Activated T-helper 17 cell treated with anti-CD3 and anti-CD28 coated beads, Interleukin-2, amount 50 U/mL, for 72 hours (primary cell): ENCODE results near the gene TPM1. TPM values are rescaled to one million over a fixed set of nuclear protein-coding genes. Genes with fewer than 3 reads are reported as not detected.

Source experiments
- ATAC-seq: fragments of 150-1000 bp; cut with Tn5 transposase; replicated peaks from 2 replicates; pipeline ENCODE4 v1.10.0; 2021; ENCODE audit warnings: mild to moderate bottlenecking, moderate library complexity
- H3K27ac Mint-ChIP-seq: one replicate; pipeline ENCODE4 v1.8.0; 2022; ENCODE audit warnings: mixed read lengths
- H3K27me3 Mint-ChIP-seq: one replicate; pipeline ENCODE4 v1.8.0; 2022; ENCODE audit warnings: mixed read lengths
- H3K36me3 Mint-ChIP-seq: one replicate; pipeline ENCODE4 v1.8.0; 2022; ENCODE audit warnings: low read depth, mild to moderate bottlenecking, mixed read lengths
- H3K4me1 Mint-ChIP-seq: one replicate; pipeline ENCODE4 v1.8.0; 2022; ENCODE audit warnings: mixed read lengths
- H3K4me3 Mint-ChIP-seq: one replicate; pipeline ENCODE4 v1.8.0; 2022; ENCODE audit warnings: mild to moderate bottlenecking, mixed read lengths
- H3K9me3 Mint-ChIP-seq: one replicate; pipeline ENCODE4 v1.8.0; 2022; ENCODE audit warnings: mixed read lengths
- total RNA-seq, 2 donors: library from RNA; stranded (reverse); gene quantifications; one replicate each; pipeline ENCODE4 v1.2.3, GENCODE V29; 2022

The TPM1 gene
- total RNA-seq, 2 donors from 2014 or later = 3.0 to 9.7 TPM

DNA sequence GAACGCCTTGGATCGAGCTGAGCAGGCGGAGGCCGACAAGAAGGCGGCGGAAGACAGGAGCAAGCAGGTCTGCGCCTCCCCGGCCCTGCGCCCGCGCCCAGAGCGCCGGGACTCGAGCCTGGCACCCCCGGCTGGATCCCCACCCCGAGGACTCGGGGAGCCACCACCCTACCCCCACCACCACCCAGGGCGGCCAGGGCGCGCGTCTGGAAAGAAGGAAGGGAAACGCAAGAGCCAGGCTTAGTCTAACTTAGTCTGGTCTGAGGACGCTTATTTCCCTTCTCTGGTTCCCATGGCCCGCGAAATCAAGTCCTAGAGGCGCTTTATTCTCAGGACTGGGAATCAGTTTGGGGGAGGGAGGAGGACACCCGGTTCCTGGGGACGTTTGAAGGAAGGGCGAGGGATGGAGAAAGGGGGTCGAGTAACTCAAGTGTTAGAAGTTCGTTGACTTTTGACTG, 359 bp downstream of the TPM1 start:
- Mint-ChIP-seq H3K4me1 (no peaks in the 10 kb centered on the region), H3K36me3 (no peaks in the 10 kb centered on the region), H3K27me3 (peaks cover 64% of the 10 kb centered on the region), H3K27ac (no peak overlapping the region), H3K4me3 (peak overlapping the region; percentile 56), H3K9me3 (no peaks in the 10 kb centered on the region)
- ATAC-seq = peak; percentile 9

DNA sequence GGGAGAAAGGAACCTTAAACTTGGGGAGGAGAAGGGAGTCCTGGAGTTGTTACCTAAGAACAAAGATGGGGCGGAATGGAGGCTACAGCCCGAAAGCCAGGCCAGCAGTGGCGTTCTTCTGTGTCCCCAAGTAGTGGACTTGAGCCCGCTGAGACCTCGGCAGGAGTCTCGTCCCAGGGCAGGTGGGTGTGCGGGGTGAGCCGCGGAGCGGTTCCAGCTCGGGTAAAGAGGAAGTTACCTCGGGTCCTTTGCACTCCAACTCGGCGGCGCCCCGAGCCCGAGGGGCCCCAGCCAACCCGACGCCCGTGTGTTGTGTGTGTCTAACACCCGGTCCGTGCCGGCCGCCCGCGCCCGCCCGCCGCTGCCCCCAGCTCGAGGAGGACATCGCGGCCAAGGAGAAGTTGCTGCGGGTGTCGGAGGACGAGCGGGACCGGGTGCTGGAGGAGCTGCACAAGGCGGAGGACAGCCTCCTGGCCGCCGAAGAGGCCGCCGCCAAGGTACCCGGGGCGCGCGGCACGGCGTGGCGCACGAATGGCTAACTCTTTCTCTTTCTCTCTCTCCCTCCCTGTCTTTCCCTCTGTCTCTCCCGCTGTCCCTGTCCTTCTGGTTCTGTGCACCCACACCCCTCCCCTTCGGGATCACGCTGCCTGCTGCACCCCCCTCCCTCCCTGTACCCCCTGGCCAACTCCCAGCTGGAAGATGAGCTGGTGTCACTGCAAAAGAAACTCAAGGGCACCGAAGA, 959 bp downstream of the TPM1 start:
- no peak for ATAC-seq
- H3K36me3 Mint-ChIP-seq = no peaks in the 10 kb centered on the region

DNA sequence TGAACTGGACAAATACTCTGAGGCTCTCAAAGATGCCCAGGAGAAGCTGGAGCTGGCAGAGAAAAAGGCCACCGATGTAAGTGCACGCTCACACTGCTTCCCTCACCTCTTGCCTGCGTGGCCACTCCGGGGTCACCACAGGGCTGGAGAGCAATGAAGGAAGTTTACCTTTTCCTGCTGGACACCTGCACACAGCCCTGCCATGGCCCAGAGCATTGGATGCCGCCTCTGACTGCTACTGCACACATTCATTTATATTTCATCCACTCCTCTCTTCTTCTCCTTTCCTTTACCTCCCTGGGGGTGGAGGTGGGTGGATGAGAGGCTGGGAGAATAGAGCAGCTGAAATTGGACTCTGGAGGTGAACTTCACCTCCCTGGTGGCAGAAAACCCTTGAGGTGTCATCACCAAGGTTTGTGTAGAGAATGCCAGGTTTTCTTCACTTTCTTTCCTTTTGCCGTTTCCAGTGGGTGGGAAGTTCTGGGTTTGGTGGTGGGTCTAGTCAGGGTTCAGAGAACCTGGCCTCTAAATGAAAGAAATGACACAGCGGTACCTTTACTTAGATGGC, 1.6 kb downstream of the TPM1 start:
- no peak for ATAC-seq
- peaks cover 64% of the 10 kb centered on the region for H3K27me3 Mint-ChIP-seq
- H3K27ac Mint-ChIP-seq = no peak overlapping the region
- no peaks in the 10 kb centered on the region for H3K36me3 Mint-ChIP-seq
- no peaks in the 10 kb centered on the region for H3K9me3 Mint-ChIP-seq
- peaks cover 3% of the 10 kb centered on the region for H3K4me1 Mint-ChIP-seq
- H3K4me3 Mint-ChIP-seq = peak overlapping the region; percentile 19

More for the DNA sequence above, 959 bp downstream of the TPM1 start:
- H3K27ac Mint-ChIP-seq = no peak overlapping the region
- peaks cover 64% of the 10 kb centered on the region for H3K27me3 Mint-ChIP-seq
- peak overlapping the region; percentile 56 for H3K4me3 Mint-ChIP-seq
- H3K9me3 Mint-ChIP-seq = no peaks in the 10 kb centered on the region
- no peaks in the 10 kb centered on the region for H3K4me1 Mint-ChIP-seq

DNA sequence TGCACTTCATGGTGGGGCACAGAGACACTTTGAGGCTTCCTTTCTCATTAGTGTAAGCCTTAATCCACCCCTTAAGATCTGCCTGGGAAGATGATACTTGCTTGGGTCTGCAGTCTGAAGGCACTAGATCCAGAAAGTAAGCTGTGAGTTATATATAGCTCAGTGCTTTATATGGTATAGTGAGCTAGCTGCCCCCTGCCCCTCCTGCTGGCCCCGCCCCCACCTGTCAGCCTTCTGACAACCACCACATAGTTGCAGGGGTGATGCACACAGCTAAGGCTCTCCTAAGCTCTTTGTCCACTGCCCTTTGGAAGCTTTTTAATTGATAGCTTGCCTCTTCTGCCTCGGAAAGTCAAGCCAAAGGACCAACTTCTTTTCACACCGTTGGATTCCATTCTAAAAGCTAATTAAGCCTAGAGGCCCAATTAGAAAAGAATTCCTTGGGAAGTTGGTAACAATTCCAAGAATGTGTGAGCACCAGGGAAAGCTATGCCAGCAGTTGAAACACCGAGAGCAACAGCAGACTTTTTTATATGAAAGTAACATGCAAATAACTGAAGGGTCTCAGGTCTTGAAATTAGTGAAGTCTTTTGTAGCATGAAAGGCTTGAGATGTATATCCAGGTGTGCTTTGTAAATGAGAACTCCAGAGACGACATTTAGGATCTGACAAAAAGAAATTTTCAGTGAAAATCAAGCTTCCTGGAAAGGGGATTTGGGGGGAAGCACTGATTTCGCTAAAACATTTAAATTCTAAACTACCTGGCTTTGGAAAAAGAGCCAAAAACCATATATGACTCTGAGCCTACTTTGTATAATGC, 2.3 kb downstream of the TPM1 start:
- Mint-ChIP-seq H3K4me3 (peak overlapping the region; percentile 19), H3K27me3 (peaks cover 61% of the 10 kb centered on the region), H3K36me3 (no peaks in the 10 kb centered on the region), H3K4me1 (peaks cover 10% of the 10 kb centered on the region), H3K27ac (no peak overlapping the region), H3K9me3 (no peaks in the 10 kb centered on the region)
- ATAC-seq = no peak

DNA sequence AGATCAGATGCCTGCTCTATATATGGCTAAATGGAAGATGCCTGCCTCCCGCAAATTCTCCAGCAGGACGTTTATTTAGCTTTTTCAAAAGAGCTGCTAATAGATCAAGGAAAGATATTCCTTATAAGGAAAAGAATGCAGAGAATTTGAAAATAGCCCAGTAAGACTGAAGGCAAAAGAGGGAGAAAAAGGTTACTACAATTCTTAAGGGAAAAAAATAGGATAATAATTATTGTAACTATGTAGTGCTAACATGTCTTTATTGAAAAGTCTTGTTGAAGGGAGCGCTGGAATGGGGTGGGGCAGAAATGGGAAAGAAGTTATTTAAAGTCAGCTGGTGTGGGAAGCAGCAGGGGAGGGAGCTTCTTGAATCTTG, 2.9 kb downstream of the TPM1 start:
- Mint-ChIP-seq H3K9me3 (no peaks in the 10 kb centered on the region), H3K4me1 (peaks cover 11% of the 10 kb centered on the region), H3K4me3 (no peak overlapping the region), H3K27me3 (peaks cover 56% of the 10 kb centered on the region), H3K27ac (no peak overlapping the region), H3K36me3 (no peaks in the 10 kb centered on the region)
- ATAC-seq = no peak

DNA sequence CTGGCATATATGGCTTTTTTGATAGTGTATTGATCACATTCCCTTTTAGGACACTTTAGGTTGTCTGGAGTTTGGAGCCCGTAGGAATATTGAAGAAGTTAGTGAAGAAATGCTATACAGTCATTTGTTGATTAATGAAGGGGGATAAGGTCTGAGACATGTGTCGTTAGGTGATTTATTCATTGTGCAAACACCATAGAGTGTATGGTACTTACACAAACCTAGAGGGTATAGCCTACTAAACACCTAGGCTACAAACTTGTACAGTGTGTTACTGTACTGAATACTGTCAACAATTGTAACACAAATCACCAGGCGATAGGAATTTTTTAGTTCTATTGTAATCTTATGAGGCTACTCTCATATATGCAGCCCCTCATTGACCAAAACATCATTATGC, 3.3 kb downstream of the TPM1 start:
- Mint-ChIP-seq H3K4me1 (peaks cover 11% of the 10 kb centered on the region), H3K9me3 (no peaks in the 10 kb centered on the region), H3K36me3 (no peaks in the 10 kb centered on the region), H3K27me3 (peaks cover 53% of the 10 kb centered on the region), H3K4me3 (no peak overlapping the region), H3K27ac (no peak overlapping the region)
- no peak for ATAC-seq

DNA sequence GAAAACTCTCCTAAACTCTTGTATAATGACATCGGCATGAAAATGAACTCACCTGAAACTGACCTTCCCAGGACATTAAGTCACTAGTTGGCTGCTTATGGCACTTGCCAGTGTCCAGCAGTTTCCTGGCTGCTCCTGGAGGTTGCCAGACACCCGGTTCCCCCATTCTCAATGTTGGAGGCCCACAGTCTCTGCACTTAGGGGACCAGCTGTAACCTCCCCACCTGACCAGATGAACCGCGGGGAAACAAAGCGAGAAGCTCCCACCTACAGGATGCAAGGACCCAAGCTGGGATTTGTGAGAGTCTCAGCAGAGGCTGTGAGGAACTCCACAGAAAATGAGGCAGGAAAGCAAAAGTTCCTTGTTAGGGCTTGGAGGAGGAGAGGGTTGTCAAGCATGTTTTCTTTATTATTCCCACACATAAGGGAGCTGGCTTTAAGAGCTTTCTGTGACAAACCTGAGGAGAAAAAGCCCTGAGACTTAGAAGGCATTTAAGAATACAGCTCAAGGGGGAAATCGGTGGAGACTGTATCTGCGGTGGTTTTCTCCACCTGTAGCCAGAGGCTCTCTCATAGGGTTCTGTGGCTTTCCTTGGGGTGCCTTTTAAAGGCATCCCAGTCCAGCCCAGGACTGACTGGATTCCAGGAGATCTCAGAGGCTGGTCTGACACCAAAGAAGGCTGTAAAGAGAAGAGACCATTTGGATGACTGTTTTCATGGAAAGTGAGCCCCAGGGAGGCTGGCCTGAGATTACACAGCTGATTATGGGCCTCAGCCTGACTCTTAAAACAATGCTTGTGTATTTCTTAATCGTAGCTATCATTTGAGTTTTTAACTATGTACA, 4.6 kb downstream of the TPM1 start:
- peak overlapping the region; percentile 48 for H3K27ac Mint-ChIP-seq

DNA sequence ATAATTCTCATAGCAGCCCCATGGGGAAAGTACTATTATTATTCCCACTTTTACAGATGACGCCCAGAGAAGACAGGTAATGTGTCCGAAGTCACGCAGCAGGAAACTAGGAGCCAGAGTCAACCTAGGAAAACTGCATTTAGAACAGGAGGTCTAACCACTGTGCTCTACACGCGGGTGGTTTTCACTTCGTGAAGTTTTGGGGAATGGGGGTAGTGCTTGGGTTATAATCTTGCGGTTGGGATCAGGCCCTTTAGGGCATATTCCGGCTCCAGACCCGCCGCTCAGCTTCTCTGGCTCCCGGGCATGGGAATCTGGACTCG, 5.2 kb downstream of the TPM1 start:
- no peaks in the 10 kb centered on the region for H3K36me3 Mint-ChIP-seq
- H3K27me3 Mint-ChIP-seq = peaks cover 42% of the 10 kb centered on the region
- H3K27ac Mint-ChIP-seq = peak overlapping the region; percentile 48
- peaks cover 11% of the 10 kb centered on the region for H3K4me1 Mint-ChIP-seq
- no peak for ATAC-seq
- peak overlapping the region; percentile 94 for H3K4me3 Mint-ChIP-seq
- no peaks in the 10 kb centered on the region for H3K9me3 Mint-ChIP-seq

More for the DNA sequence above, 4.6 kb downstream of the TPM1 start:
- no peaks in the 10 kb centered on the region for H3K36me3 Mint-ChIP-seq
- ATAC-seq = no peak
- H3K27me3 Mint-ChIP-seq = peaks cover 42% of the 10 kb centered on the region
- H3K4me3 Mint-ChIP-seq = peak overlapping the region; percentile 94
- H3K9me3 Mint-ChIP-seq = no peaks in the 10 kb centered on the region
- peaks cover 11% of the 10 kb centered on the region for H3K4me1 Mint-ChIP-seq

DNA sequence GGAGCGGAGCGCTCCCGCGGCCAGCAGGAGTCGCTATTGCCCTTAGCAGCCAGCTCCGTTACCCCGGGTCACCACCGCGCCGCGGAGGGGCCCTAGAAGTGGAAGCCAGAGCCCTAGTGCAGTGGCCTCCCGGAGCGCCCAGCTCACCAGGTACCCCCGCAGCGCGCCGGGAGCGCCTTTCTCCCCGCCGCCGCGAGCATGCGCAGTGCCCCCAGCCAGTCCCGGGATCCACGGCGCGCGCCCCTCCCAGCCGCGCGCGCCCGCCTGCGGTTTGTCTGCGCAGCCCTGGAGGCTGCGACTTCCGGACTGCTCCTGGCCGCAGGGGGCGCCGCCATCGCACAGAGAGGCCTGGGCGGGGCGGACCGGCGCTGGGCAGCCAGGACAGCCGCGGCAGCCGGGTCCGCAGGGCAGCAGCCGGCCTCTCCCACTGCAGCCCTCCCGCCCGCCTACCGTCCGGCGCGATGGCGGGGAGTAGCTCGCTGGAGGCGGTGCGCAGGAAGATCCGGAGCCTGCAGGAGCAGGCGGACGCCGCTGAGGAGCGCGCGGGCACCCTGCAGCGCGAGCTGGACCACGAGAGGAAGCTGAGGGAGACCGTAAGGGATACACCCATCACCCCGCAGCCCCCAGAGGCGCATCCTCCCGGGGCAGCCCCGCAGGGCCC, 5.7 kb downstream of the TPM1 start:
- H3K36me3 Mint-ChIP-seq = no peaks in the 10 kb centered on the region
- no peaks in the 10 kb centered on the region for H3K9me3 Mint-ChIP-seq
- H3K4me3 Mint-ChIP-seq = peak overlapping the region; percentile 94
- H3K27me3 Mint-ChIP-seq = peaks cover 38% of the 10 kb centered on the region
- peak; percentile 92 for ATAC-seq
- H3K27ac Mint-ChIP-seq = no peak overlapping the region
- H3K4me1 Mint-ChIP-seq = peaks cover 11% of the 10 kb centered on the region

DNA sequence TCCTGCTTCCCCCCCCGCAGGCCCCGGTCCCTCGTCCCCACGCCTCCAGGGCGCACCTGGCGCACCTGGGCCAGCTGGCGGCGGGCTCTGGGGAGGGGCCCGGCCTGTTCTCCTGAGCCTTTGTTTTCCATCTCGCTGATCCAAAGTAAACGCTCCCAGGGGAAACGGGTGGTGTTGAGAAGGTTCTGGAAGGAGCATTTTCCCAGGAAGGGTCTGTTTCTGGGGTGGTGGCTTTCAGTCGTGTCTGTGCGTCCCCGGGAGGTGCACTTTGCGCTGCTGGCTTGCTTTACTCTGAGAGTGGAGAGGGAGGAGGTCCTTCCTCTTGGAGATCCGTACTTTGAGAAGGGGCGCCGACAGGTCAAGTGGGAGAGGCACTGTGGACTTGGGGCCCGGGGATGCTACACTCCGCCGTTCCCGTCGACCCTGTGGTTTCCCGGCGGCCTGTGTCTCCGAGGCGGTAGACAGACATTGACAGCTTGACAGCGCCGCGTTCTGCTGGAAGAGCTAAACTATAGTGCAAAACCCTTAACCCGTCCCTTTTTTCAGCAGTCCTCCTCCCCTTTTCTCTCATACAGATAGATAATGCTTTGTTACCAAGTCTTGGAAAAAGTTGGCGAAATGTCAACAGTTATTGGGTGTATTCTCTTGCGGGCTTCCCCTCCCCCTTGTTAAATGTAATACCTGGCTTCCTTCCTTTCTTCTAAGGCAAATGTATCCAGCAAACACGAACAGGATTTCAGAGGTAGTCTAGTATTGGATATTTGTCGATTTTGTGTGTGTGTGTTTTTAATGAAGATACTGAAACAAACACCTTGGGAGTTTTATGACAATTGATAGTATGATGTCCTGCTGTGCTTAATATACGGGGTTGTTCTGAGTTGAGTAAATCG, 6.5 kb downstream of the TPM1 start:
- Mint-ChIP-seq H3K27ac (peak overlapping the region; percentile 88), H3K4me3 (peak overlapping the region; percentile 94), H3K4me1 (peaks cover 11% of the 10 kb centered on the region), H3K36me3 (no peaks in the 10 kb centered on the region), H3K27me3 (peaks cover 35% of the 10 kb centered on the region), H3K9me3 (no peaks in the 10 kb centered on the region)
- peak; percentile 6 for ATAC-seq

DNA sequence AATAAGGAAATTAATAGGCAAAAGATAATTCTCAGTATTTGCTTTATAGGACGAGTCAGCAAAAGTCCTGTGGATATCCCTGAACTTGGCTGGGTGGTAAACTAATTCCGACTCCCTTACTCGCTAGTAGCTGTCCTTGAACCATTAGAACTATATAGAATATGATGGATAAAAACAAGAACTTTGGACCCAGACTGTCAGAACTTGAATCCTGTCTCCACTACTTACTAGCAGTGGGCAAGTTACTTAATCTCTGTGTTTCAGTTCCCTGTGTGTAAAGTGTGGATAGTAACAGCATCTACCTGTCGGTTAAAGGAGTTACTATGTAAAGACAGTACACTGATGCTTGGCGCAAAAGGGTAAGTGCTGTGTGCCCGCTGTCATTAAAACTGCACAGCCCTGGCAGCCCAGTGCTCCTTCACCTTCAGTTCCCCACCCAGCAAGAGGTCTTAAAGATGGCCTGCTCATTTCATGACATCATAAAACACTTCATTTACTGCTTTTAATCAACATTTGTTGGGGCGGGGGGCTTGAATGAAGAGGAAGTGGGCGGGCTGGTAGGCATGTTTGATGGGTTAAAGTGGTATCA, 7.3 kb downstream of the TPM1 start:
- Mint-ChIP-seq H3K9me3 (no peaks in the 10 kb centered on the region), H3K27ac (peak overlapping the region; percentile 88), H3K27me3 (peaks cover 27% of the 10 kb centered on the region), H3K36me3 (no peaks in the 10 kb centered on the region), H3K4me3 (peak overlapping the region; percentile 94), H3K4me1 (peaks cover 11% of the 10 kb centered on the region)
- ATAC-seq = no peak

DNA sequence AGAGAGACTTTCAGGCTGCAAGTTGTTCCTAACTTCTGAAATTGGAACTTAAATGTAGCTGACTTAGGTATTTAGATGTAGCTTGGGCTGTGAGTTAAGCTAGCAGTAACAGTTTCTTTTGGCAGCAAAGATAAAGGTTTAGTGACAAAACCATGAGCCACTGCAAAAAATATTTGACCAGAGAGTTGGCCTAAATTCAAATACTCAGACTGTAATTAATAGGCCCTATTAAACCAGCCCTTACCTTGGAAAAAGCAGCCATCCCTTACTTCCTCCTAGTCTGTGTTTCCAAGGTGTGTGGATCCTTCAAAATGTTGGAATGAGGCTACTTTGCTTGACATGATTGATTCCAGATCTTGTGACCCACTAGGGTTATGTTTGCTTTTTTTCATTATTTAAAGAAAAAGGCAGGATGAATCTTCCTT, 8.2 kb downstream of the TPM1 start:
- no peak overlapping the region for H3K4me3 Mint-ChIP-seq
- ATAC-seq = no peak
- peaks cover 18% of the 10 kb centered on the region for H3K27me3 Mint-ChIP-seq
- H3K27ac Mint-ChIP-seq = no peak overlapping the region
- H3K9me3 Mint-ChIP-seq = no peaks in the 10 kb centered on the region
- no peaks in the 10 kb centered on the region for H3K36me3 Mint-ChIP-seq
- H3K4me1 Mint-ChIP-seq = peaks cover 11% of the 10 kb centered on the region
